Measurements from ENCODE around the gene TBC1D22A.

Gene TBC1D22A

DNA sequence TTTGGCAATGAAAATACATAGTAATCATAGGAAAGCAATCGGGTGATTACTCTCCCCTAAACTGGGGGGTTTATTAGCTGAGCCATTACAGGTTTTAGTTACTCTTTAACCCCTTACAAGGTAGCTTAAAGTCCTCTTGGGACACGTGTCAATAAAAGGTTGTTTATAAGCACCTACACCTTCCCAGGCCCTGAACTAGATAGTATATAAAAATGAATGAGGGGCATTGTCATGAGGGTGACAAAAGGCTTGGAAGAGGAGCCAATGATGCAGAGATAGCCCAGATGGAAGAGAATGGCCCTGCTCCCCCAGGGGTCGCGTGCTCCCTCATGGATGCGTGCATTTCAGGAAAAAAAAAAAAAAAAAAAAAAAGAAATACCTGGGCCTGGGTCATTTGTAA, 276.9 kb downstream of the TBC1D22A start:
- H3K4me3 ChIP-seq (replicated peaks in 1 of 2; ENCODE audit: low read depth in 2 of 2, low read length in 2 of 2): no peak overlapping the region
- DNase-seq (ENCODE audit: low read depth in 2 of 2): no peak
- TF ChIP-seq, protein P1, sequence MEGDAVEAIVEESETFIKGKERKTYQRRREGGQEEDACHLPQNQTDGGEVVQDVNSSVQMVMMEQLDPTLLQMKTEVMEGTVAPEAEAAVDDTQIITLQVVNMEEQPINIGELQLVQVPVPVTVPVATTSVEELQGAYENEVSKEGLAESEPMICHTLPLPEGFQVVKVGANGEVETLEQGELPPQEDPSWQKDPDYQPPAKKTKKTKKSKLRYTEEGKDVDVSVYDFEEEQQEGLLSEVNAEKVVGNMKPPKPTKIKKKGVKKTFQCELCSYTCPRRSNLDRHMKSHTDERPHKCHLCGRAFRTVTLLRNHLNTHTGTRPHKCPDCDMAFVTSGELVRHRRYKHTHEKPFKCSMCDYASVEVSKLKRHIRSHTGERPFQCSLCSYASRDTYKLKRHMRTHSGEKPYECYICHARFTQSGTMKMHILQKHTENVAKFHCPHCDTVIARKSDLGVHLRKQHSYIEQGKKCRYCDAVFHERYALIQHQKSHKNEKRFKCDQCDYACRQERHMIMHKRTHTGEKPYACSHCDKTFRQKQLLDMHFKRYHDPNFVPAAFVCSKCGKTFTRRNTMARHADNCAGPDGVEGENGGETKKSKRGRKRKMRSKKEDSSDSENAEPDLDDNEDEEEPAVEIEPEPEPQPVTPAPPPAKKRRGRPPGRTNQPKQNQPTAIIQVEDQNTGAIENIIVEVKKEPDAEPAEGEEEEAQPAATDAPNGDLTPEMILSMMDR (IDR thresholded peaks at IDR 0.05; ENCODE audit: low read depth, low read length): no peak

DNA sequence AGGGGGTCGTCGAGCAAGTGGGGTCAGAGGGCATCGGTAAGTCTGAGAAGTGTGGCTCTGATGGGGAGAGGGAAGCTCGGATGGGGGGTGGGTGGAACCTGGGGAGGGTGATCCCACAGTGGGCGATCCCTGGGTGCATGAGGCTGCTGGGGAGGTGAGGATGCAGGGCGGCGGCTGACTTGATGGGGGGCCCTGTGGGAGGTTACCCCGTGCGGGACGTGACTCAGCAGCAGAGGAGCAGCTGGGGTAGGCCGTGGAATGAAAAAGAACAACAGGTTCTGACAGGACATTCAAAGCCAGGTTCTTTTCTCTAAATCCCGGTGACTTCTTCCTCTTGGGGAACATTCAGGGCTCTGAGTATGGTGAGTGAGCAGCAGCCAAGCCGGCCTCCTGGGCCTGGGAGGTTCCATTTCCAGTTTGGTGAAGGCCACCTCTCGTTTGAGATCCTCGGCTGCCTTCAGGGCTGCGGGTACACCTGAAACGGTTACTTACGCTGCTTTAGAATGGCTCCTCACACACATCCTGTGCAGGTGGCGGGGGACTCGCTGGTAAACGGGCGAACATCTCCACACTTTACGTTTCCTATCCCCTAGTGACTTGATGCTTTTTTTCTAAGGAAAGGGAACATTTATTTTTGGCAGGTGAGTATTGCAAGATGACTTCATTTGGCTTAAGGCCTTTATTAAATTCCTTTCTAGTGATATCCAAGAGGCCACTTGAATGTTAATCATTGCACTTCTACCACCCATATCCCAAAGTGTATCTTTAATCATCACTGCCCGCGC, 278.2 kb downstream of the TBC1D22A start:
- no peak overlapping the region for H3K4me3 ChIP-seq (replicated peaks in 1 of 2; ENCODE audit: low read depth in 2 of 2, low read length in 2 of 2)
- no peak for DNase-seq (ENCODE audit: low read depth in 2 of 2)
- TF ChIP-seq, protein P1 (IDR thresholded peaks at IDR 0.05; ENCODE audit: low read depth, low read length): no peak

DNA sequence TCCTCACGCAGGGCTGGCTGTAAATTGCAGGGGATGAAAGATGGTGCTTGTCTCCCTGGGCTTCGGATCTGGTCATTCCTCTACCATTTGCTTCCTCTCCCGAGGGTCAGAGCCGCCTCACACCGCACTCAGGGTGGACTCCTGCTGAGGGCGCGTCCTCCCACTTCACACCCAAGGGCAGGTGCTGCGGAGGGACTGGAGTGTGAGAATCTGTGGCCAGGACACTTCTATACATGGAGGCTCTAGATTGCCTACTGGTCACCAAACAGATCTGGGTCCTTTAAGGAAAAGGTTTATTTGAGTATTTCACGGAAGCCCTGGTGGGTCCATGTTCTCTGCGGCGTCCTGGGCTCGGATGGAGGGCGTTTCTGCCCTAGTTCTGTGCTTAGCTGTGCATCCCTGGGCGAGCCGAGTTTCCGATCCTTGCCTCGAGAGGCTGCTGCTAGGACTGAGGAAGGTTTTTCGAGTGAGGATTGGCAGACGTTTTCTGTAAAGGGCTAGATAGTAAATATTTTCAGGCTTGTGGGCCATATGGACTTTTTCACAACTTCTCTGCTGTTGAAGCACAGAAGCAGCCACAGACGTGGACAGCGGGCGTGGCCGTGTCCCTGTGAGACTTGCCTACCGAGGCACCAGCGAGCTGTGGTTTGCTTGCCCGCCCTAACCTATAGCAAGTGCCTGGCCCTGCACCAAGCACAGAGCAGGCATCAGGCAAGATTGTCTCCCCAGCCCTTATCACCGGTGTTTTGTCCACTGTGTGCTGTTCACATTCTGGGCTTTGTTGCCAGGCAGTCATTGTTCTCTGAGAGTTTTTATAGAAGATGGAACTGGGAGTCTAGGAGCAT, 279.0 kb downstream of the TBC1D22A start:
- H3K4me3 ChIP-seq (replicated peaks in 1 of 2; ENCODE audit: low read depth in 2 of 2, low read length in 2 of 2): no peak overlapping the region
- TF ChIP-seq, protein P1 (IDR thresholded peaks at IDR 0.05; ENCODE audit: low read depth, low read length): no peak

DNA sequence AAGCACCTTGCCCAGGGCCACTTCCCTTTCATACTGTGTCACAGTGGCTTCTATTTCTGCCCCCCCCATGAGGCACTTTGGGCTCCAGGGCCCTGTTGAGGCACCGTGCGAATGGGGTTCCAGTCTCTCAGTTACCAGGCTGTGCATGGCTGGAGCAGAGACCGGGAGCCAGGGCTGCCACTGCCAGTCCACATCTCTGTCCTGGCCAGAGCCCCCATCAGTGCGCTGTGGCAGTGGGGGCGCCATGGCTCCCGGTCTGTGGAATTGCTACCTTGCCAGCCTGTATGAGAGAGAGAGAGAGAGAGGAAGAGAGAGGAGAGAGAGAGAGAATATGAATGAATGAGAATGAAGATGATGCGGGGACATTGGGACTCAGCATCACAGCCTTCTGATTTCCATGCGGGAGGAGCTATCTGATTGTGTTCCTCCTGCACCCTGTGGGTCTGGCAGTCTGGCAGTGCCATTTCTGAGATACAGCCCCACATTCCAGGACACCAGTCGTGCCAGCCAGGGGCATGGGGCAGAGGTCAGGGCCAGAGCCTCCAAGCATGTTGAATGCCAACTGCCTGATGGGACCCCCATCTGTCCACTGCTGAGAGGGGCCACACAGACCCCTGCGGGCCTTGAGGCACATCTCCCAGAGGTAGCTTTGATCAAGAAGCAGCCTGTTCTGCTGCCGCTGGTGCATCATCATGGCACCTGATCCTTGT, 279.8 kb downstream of the TBC1D22A start:
- no peak for DNase-seq (ENCODE audit: low read depth in 2 of 2)
- no peak overlapping the region for H3K4me3 ChIP-seq (replicated peaks in 1 of 2; ENCODE audit: low read depth in 2 of 2, low read length in 2 of 2)
- TF ChIP-seq, protein P1 (IDR thresholded peaks at IDR 0.05; ENCODE audit: low read depth, low read length): no peak

More for the DNA sequence above, 279.0 kb downstream of the TBC1D22A start:
- no peak for DNase-seq (ENCODE audit: low read depth in 2 of 2)

DNA sequence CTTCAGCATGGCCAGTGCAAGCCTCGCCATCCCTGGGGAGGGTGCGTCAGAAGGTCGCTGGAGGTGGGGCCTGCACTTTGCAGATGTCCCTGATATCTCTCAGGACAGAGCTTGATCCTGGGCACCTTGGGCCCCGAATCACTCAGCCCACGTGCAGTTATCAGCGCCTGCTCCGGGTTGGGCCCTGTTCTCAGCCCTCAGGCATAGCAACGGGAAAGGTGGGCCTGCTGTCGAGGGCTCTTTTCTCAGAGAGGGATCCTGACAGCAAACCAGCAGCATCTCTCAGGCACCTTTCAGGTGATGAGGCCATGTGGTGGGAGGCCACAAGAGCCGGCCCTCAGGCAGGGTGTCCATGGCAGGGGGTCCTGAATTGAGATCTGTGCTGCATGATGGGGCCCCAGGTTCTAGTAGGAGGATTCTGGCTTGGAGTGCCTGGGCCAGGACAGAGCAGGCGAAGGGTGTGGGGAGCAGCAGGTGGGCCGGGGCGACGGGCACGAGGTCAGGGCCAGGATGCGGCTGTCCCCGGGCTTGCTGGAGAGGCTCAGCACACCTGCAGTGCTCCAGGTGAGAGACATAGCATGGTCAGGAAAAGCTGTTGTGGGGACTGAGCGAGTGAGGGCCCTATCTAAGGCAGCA, 280.5 kb downstream of the TBC1D22A start:
- TF ChIP-seq, protein P1 (IDR thresholded peaks at IDR 0.05; ENCODE audit: low read depth, low read length): no peak

More for the DNA sequence above, 280.5 kb downstream of the TBC1D22A start:
- no peak for DNase-seq (ENCODE audit: low read depth in 2 of 2)
- no peak overlapping the region for H3K4me3 ChIP-seq (replicated peaks in 1 of 2; ENCODE audit: low read depth in 2 of 2, low read length in 2 of 2)
